GM12878 (cell line): ENCODE measurements around the gene MTHFD1. TPM values are rescaled to one million over a fixed set of nuclear protein-coding genes. Genes with fewer than 3 reads are reported as not detected.

Experiments
- ASH2L ChIP-seq: fragments of 300-600, 200-600 bp; sonication (generic); IDR thresholded peaks from 2 replicates; pipeline ENCODE4 v1.6.1; 2017; ENCODE audit warnings: low read depth, mild to moderate bottlenecking, borderline replicate concordance
- BCL11A ChIP-seq: IDR thresholded peaks from 2 replicates; pipeline ENCODE4 v1.6.1; 2011; ENCODE audit warnings: low read depth, low read length
- BHLHE40 ChIP-seq, 2 experiments: fragments of 450-650 bp in 1 of 2; IDR thresholded peaks; 2 replicates each; pipeline ENCODE4 v1.6.1; 2011 to 2017; ENCODE audit warnings: low read depth in 2 of 2, borderline replicate concordance in 1 of 2, improper control_type of control experiment in 1 of 2, low read length in 1 of 2, mild to moderate bottlenecking in 1 of 2
- CBFB ChIP-seq: IDR thresholded peaks from 2 replicates; pipeline ENCODE4 v1.6.1; 2016; ENCODE audit warnings: antibody characterized with exemption, low read depth
- CBX3 ChIP-seq: fragments of 200-600 bp; sonication (generic); IDR thresholded peaks from 2 replicates; pipeline ENCODE4 v1.6.1; 2016; ENCODE audit warnings: low read depth, borderline replicate concordance
- CUX1 ChIP-seq: IDR thresholded peaks from 2 replicates; pipeline ENCODE4 v1.6.1; 2012; ENCODE audit warnings: improper control_type of control experiment, low read depth, low read length; ENCODE audit not compliant: insufficient replicate concordance
- HDAC2 ChIP-seq: fragments of 200-600 bp; sonication (generic); IDR thresholded peaks from 2 replicates; pipeline ENCODE4 v1.6.1; 2017
- IKZF2 ChIP-seq, 2 experiments: fragments of 450-650 bp; IDR thresholded peaks; 2 replicates each; pipeline ENCODE4 v1.6.1; 2017; ENCODE audit warnings: mild to moderate bottlenecking in 2 of 2, moderate library complexity in 2 of 2
- MEF2B ChIP-seq: fragments of 450-650 bp; IDR thresholded peaks from 2 replicates; pipeline ENCODE4 v1.6.1; 2018; ENCODE audit warnings: mild to moderate bottlenecking, moderate library complexity; ENCODE audit not compliant: partially characterized antibody, poor library complexity, severe bottlenecking
- MTA3 ChIP-seq: IDR thresholded peaks from 2 replicates; pipeline ENCODE4 v1.6.1; 2012; ENCODE audit warnings: low read length, inconsistent platforms, borderline replicate concordance
- PML ChIP-seq: IDR thresholded peaks from 2 replicates; pipeline ENCODE4 v1.6.1; 2012; ENCODE audit warnings: low read length, inconsistent platforms
- POLR2A ChIP-seq: IDR thresholded peaks from 2 replicates; pipeline ENCODE4 v1.6.1; 2011; ENCODE audit warnings: low read depth, mild to moderate bottlenecking, low read length
- RELA ChIP-seq: fragments of 450-650 bp; IDR thresholded peaks from 2 replicates; pipeline ENCODE4 v1.8.0; 2014; ENCODE audit warnings: borderline replicate concordance; ENCODE audit not compliant: partially characterized antibody
- SPI1 ChIP-seq: IDR thresholded peaks from 2 replicates; pipeline ENCODE4 v1.6.1; 2011; ENCODE audit warnings: low read depth, mild to moderate bottlenecking, low read length, moderate library complexity, borderline replicate concordance; ENCODE audit not compliant: insufficient read depth
- polyA plus RNA-seq, 11 experiments: library from polyadenylated mRNA; depleted of rRNA in 4 of 11; unstranded in 6 of 11; stranded (reverse) in 5 of 11; fragments of >200 nt; fragmentation: Nextera tagmentation in 4 of 11; fragmentation: Illumina TruSeq in 1 of 11; extraction: Ambion mirVana in 4 of 11; extraction: Trizol in 1 of 11; gene quantifications; 1 replicate in 1 of 11; 2 replicates in 10 of 11; pipeline versions ENCODE4 v1.2.1 to v1.2.3, GENCODE V29; 2011 to 2016; ENCODE audit warnings: inconsistent platforms in 2 of 11, missing spikeins in 2 of 11, low read depth in 1 of 11
- total RNA-seq, 4 experiments: library from RNA; depleted of rRNA in 3 of 4; stranded (reverse); fragments of >200 nt in 3 of 4; fragmentation: Illumina TruSeq in 1 of 4; extraction: Trizol in 1 of 4; gene quantifications; 2 replicates each; pipeline versions ENCODE4 v1.2.1 to v1.2.3, GENCODE V29; 2013 to 2021
- TF ChIP-seq, protein P1 (sequence below): fragments of 450-650 bp; formaldehyde crosslinking; IDR thresholded peaks from 2 replicates; pipeline ENCODE4 v1.4.0; 2020; ENCODE audit warnings: mild to moderate bottlenecking, moderate library complexity
- TF ChIP-seq, protein P2 (sequence below): fragments of 450-650 bp; IDR thresholded peaks from 2 replicates; pipeline ENCODE4 v1.6.1; 2017; ENCODE audit warnings: low read depth, mild to moderate bottlenecking, moderate library complexity
- TF ChIP-seq, protein P3 (sequence below): fragments of 450-650 bp; IDR thresholded peaks from 2 replicates; pipeline ENCODE4 v1.6.1; 2016; ENCODE audit warnings: mild to moderate bottlenecking

Gene MTHFD1
- total and polyA plus RNA-seq, 10 of the 15 experiments (the other 5 are each of a cell fraction or from before 2014, with no cell fraction given), result 99.3 to 310 (median 173) TPM

- TF ChIP-seq, protein P1, sequence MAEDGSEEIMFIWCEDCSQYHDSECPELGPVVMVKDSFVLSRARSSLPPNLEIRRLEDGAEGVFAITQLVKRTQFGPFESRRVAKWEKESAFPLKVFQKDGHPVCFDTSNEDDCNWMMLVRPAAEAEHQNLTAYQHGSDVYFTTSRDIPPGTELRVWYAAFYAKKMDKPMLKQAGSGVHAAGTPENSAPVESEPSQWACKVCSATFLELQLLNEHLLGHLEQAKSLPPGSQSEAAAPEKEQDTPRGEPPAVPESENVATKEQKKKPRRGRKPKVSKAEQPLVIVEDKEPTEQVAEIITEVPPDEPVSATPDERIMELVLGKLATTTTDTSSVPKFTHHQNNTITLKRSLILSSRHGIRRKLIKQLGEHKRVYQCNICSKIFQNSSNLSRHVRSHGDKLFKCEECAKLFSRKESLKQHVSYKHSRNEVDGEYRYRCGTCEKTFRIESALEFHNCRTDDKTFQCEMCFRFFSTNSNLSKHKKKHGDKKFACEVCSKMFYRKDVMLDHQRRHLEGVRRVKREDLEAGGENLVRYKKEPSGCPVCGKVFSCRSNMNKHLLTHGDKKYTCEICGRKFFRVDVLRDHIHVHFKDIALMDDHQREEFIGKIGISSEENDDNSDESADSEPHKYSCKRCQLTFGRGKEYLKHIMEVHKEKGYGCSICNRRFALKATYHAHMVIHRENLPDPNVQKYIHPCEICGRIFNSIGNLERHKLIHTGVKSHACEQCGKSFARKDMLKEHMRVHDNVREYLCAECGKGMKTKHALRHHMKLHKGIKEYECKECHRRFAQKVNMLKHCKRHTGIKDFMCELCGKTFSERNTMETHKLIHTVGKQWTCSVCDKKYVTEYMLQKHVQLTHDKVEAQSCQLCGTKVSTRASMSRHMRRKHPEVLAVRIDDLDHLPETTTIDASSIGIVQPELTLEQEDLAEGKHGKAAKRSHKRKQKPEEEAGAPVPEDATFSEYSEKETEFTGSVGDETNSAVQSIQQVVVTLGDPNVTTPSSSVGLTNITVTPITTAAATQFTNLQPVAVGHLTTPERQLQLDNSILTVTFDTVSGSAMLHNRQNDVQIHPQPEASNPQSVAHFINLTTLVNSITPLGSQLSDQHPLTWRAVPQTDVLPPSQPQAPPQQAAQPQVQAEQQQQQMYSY (CRISPR knock-in tag), result no peak
- TF ChIP-seq RELA (no peak), CBFB (peak; percentile 39; the same call in 1 of the 2 replicates), ASH2L (no peak), IKZF2 (IDR thresholded peaks at IDR 0.05) (peak; percentile 76 to 83), PML (peak; percentile 50; the same call in 1 of the 2 replicates), CUX1 (no peak), SPI1 (peak; percentile 90), MEF2B (peak; percentile 72), BCL11A (0 out of 2 replicates have a peak, but pooled peaks have one; percentile 11), HDAC2 (no peak), MTA3 (no peak), BHLHE40 (IDR thresholded peaks at IDR 0.05; ENCODE audit: borderline replicate concordance in 1 of 2, low read depth in 2 of 2, low read length in 1 of 2) (no peak), POLR2A (no peak), CBX3 (no peak)
- TF ChIP-seq, protein P2, sequence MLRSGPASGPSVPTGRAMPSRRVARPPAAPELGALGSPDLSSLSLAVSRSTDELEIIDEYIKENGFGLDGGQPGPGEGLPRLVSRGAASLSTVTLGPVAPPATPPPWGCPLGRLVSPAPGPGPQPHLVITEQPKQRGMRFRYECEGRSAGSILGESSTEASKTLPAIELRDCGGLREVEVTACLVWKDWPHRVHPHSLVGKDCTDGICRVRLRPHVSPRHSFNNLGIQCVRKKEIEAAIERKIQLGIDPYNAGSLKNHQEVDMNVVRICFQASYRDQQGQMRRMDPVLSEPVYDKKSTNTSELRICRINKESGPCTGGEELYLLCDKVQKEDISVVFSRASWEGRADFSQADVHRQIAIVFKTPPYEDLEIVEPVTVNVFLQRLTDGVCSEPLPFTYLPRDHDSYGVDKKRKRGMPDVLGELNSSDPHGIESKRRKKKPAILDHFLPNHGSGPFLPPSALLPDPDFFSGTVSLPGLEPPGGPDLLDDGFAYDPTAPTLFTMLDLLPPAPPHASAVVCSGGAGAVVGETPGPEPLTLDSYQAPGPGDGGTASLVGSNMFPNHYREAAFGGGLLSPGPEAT, result peak; percentile 60; the same call in 1 of the 2 replicates
- TF ChIP-seq, protein P3, sequence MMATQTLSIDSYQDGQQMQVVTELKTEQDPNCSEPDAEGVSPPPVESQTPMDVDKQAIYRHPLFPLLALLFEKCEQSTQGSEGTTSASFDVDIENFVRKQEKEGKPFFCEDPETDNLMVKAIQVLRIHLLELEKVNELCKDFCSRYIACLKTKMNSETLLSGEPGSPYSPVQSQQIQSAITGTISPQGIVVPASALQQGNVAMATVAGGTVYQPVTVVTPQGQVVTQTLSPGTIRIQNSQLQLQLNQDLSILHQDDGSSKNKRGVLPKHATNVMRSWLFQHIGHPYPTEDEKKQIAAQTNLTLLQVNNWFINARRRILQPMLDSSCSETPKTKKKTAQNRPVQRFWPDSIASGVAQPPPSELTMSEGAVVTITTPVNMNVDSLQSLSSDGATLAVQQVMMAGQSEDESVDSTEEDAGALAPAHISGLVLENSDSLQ, result peak; percentile 31; the same call in 1 of the 2 replicates
Measured at GRCh38 chr14:64463195-64463594, 75.0 kb downstream of the MTHFD1 start (continued).
